Measurements from ENCODE around the gene FGF14.
"Not testable (repeated sequence)": the region's sequence is repeated elsewhere in the genome, so short reads cannot be mapped to it uniquely, and the experiment has no call there.

FGF14 gene

DNA sequence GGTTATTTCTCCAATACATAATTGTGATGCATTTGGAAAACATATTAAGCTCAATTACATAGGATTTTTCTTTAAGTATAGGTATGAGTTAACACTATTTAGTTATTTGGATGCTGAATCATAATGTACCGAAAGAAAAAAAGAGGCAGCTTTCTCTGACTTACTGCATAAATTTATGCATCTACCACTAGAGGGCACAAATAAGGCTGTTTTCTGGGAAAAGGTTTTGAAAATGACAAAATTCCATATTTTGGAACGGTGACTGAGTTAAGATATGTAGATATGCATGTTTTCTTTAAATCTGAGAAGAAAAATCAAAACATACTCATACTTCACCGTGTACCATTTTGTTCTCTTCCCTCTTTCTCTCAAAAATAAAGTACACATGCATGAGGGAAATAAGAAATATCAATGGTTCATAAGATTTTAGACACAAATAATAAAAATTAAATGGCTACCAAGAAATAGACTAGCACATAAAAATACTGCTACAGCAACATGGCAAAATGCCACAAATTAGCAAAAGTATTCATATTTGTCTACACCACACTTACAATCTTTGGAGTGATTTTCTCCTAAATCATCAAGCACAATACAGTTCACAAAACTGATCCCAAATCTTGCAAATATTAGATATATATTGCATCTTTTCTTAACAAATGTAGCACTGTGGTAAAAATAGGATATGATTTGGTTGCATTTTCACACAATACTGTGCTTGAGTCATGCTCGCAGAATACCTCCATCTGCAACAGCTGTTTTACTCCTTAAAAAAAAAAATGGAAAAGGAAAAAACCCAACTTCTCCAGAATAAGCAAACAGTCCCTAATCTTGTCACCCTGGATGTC lies 260.0 kb downstream of the FGF14 start:
- H3K9me3 ChIP-seq (ENCODE audit: insufficient read depth, low read depth, low read length), result no peaks in the 10 kb centered on the region
- no peaks in the 10 kb centered on the region for H3K36me3 ChIP-seq (ENCODE audit: insufficient read depth, low read depth, low read length)
- no peaks in the 10 kb centered on the region for H3K4me1 ChIP-seq (ENCODE audit: insufficient read depth, low read length)
- H3K27ac ChIP-seq (ENCODE audit: low read length), result no peak overlapping the region
- no peak overlapping the region for H3K9ac ChIP-seq (ENCODE audit: low read depth, low read length)
- no peaks in the 10 kb centered on the region for H3K27me3 ChIP-seq (ENCODE audit: insufficient read depth, low read length)
- H3K4me3 ChIP-seq (ENCODE audit: low read length), result no peak overlapping the region

DNA sequence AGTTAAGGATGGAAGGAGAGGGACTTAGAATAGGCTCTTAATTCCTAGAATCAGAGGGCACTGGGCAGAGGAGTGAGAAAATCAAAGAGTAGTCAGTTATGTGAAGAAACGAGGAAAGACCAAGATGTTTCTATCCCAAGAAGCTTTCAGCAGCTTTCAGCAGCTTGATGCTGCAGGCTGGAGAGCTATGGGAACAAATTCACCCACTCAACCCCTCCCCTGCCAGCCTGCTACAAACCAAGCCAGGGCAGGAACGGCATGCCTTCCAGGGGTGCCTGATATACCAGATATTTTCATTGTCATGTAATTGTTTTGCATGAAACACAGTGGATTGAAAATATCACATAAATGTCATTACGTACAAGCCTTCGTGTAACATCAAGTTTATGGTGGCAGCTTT lies 262.2 kb downstream of the FGF14 start:
- H3K27ac ChIP-seq (ENCODE audit: low read length), result no peak overlapping the region
- no peaks in the 10 kb centered on the region for H3K4me1 ChIP-seq (ENCODE audit: insufficient read depth, low read length)

DNA sequence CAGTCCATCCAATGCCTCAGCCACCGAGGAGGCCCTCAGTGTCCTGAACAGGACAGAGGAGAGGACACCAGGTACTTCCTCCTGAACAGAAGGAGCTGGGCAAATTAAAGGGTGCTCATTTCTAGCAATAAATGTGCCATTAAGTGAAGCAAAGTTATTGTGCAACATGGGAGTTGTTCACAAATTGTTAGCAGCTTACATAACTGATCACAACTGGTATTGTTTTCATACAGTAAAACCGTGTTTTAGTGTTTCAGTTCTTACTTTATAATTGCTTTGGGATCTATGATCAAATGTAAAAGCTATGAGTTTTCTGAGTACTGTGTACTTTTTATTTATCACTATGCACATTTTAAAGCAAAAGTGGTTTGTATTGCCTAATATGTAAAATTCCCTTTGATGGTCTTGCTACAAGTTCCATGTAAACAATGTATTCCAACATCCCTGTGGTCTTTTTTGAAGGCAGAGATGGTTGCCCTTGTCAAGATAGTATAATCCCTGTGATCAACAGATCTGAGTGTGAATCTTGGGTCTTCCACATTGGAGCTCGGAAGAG lies 263.1 kb downstream of the FGF14 start:
- Histone ChIP-seq H3K9ac (ENCODE audit: low read depth, low read length) (no peak overlapping the region), H3K27me3 (ENCODE audit: insufficient read depth, low read length) (no peaks in the 10 kb centered on the region), H3K9me3 (ENCODE audit: insufficient read depth, low read depth, low read length) (no peaks in the 10 kb centered on the region), H3K4me3 (ENCODE audit: low read length) (no peak overlapping the region), H3K4me1 (ENCODE audit: insufficient read depth, low read length) (no peaks in the 10 kb centered on the region), H3K27ac (ENCODE audit: low read length) (no peak overlapping the region), H3K36me3 (ENCODE audit: insufficient read depth, low read depth, low read length) (no peaks in the 10 kb centered on the region)

More for the DNA sequence above, 262.2 kb downstream of the FGF14 start:
- H3K36me3 ChIP-seq (ENCODE audit: insufficient read depth, low read depth, low read length), result no peaks in the 10 kb centered on the region
- no peaks in the 10 kb centered on the region for H3K27me3 ChIP-seq (ENCODE audit: insufficient read depth, low read length)
- no peaks in the 10 kb centered on the region for H3K9me3 ChIP-seq (ENCODE audit: insufficient read depth, low read depth, low read length)
- no peak overlapping the region for H3K9ac ChIP-seq (ENCODE audit: low read depth, low read length)
- no peak overlapping the region for H3K4me3 ChIP-seq (ENCODE audit: low read length)

DNA sequence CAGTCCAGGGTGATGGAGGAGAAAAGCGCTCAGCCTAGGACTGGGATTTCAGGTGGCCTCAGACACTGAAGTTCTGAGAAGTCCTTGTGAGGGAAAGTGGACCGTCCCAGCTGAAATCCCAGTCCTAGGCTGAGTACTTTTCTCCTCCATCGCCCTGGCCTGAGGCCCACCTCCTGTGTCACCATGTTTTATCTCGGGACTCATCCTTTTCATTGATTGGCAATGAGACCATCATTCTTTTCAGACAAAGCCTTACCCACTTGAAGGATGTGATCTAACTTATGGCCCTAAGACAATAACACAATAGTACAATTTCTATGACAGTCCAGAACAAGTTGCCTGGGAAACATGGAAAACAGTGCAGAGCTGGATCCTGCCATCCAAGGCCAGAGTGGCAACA lies 263.9 kb downstream of the FGF14 start:
- H3K27me3 ChIP-seq (ENCODE audit: insufficient read depth, low read length); H3K36me3 ChIP-seq (ENCODE audit: insufficient read depth, low read depth, low read length); H3K27ac ChIP-seq (ENCODE audit: low read length); H3K9ac ChIP-seq (ENCODE audit: low read depth, low read length); H3K9me3 ChIP-seq (ENCODE audit: insufficient read depth, low read depth, low read length); H3K4me3 ChIP-seq (ENCODE audit: low read length); H3K4me1 ChIP-seq (ENCODE audit: insufficient read depth, low read length): not testable (repeated sequence)

DNA sequence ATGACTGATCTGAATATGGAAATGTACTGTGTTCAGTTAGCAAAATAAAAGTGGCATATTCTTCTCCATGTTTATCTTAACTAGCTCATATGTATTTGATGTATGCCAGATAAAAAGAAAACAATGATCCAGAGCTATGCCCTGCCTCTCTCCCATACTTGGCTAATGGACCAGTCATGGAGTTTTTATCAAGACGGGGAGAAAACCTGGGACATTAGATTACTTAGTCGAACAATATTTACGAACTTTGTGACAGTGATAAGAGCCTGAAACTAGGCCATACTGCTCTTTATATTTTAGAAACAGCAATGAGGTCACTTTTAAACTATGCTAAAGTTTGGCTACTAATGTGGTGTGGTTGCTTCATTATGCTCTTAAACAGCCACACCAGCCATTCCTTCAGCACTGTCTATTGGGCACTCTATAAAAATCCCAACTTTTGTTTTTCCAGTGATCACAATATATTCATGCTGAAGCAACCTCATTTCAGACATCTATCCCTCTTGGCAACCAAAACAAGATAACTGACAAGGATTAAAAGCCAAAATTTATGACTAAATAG lies 265.0 kb downstream of the FGF14 start:
- H3K36me3 ChIP-seq (ENCODE audit: insufficient read depth, low read depth, low read length), result no peaks in the 10 kb centered on the region
- H3K4me1 ChIP-seq (ENCODE audit: insufficient read depth, low read length), result no peaks in the 10 kb centered on the region
- no peak overlapping the region for H3K4me3 ChIP-seq (ENCODE audit: low read length)
- no peaks in the 10 kb centered on the region for H3K27me3 ChIP-seq (ENCODE audit: insufficient read depth, low read length)
- no peaks in the 10 kb centered on the region for H3K9me3 ChIP-seq (ENCODE audit: insufficient read depth, low read depth, low read length)
- no peak overlapping the region for H3K27ac ChIP-seq (ENCODE audit: low read length)
- no peak overlapping the region for H3K9ac ChIP-seq (ENCODE audit: low read depth, low read length)

DNA sequence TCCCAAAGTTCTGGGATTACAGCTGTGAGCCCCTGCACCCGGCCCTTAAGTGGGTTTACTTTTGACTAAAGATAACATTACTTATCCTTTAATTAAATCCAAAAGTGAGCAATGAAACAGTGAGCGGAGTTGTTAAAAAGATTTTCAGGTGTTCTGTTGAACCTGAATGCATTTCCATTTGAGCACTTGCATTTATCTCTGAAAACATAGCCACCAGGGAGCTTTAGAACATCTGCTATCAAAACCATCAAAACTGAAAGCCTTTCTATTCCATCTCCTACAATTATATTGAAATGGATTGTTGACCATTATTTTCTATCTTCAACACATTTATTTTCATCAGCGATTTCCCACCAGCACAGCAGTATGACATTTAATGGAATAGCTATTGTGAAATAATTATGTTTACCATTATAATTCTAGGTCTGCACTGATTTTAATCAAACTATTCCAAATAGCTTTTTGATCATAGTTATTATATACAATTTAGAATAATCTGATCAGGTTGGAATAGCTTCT lies 269.0 kb downstream of the FGF14 start:
- Histone ChIP-seq H3K27ac (ENCODE audit: low read length) (no peak overlapping the region), H3K36me3 (ENCODE audit: insufficient read depth, low read depth, low read length) (no peaks in the 10 kb centered on the region), H3K9me3 (ENCODE audit: insufficient read depth, low read depth, low read length) (no peaks in the 10 kb centered on the region), H3K9ac (ENCODE audit: low read depth, low read length) (no peak overlapping the region), H3K4me1 (ENCODE audit: insufficient read depth, low read length) (no peaks in the 10 kb centered on the region), H3K4me3 (ENCODE audit: low read length) (no peak overlapping the region), H3K27me3 (ENCODE audit: insufficient read depth, low read length) (no peaks in the 10 kb centered on the region)

DNA sequence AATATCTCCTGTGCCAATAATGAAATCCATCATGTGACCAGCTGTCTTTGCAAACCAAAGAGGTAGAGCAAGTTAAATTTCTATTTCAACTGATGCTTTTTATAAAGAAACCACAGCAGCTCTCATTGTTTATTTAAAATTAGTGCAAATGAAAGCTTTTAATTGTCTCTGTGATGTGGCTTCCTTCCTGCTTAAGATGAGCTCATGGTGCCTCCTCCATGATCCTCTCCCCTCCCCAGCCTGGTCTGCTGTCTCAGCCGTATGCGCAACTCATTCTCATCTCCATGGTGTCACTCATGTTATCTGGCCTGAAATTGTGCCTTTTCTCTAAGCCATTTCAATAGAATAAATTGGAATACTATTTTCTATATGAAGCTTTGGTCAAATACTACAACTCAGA lies 270.6 kb downstream of the FGF14 start:
- H3K4me1 ChIP-seq (ENCODE audit: insufficient read depth, low read length), result no peaks in the 10 kb centered on the region
- no peaks in the 10 kb centered on the region for H3K36me3 ChIP-seq (ENCODE audit: insufficient read depth, low read depth, low read length)
- no peaks in the 10 kb centered on the region for H3K27me3 ChIP-seq (ENCODE audit: insufficient read depth, low read length)
- no peak overlapping the region for H3K27ac ChIP-seq (ENCODE audit: low read length)
- no peak overlapping the region for H3K9ac ChIP-seq (ENCODE audit: low read depth, low read length)
- no peak overlapping the region for H3K4me3 ChIP-seq (ENCODE audit: low read length)
- no peaks in the 10 kb centered on the region for H3K9me3 ChIP-seq (ENCODE audit: insufficient read depth, low read depth, low read length)

DNA sequence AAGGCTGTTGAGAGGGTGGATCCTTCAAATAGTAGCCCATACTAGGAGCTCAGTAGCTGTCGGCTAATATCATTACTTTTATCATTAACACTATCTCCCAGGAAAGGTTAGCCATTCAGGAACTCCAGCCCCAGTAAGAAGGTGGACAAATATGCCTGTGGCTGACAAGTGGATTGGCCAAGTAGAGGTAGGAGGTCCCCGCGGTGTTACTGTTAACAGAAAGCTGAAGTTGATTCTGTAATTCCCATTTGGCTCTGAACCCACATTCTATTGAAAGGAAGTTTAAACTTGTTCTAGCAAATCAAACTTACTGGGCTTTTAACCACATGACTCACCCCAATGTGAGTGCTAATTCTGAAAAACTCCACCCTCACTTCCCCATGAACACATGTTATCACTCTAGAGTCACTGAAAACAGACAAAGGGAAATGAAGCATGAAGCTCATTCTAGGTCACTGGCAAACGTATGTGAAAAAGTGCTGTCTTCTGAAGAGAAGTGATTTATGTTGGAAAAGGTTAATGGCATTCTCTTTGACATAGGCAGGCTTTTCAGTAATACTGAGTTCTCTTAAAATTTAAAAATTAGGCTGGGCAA lies 273.5 kb downstream of the FGF14 start:
- no peaks in the 10 kb centered on the region for H3K9me3 ChIP-seq (ENCODE audit: insufficient read depth, low read depth, low read length)
- no peak overlapping the region for H3K27ac ChIP-seq (ENCODE audit: low read length)
- H3K36me3 ChIP-seq (ENCODE audit: insufficient read depth, low read depth, low read length), result no peaks in the 10 kb centered on the region
- no peaks in the 10 kb centered on the region for H3K27me3 ChIP-seq (ENCODE audit: insufficient read depth, low read length)
- no peaks in the 10 kb centered on the region for H3K4me1 ChIP-seq (ENCODE audit: insufficient read depth, low read length)
- H3K9ac ChIP-seq (ENCODE audit: low read depth, low read length), result no peak overlapping the region
- H3K4me3 ChIP-seq (ENCODE audit: low read length), result no peak overlapping the region

DNA sequence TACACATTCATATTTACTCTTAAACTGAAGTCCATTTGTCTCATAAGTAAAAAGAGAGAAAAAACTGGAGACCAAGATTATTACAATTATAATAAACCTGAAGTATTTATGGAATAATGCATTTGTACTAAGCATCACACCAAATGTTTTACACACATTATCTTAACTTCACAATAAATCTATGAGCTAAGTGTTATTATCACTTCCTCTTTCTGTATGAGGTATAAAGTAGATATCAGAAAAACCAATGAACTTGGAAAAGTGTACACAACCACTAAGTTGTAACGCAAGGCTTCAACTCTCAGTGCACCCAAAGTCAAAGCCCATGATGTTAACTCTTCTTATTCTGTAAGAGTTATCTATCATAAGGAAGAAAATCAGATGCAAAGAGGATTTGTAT lies 274.7 kb downstream of the FGF14 start:
- H3K36me3 ChIP-seq (ENCODE audit: insufficient read depth, low read depth, low read length), result no peaks in the 10 kb centered on the region
- H3K9ac ChIP-seq (ENCODE audit: low read depth, low read length), result no peak overlapping the region
- H3K9me3 ChIP-seq (ENCODE audit: insufficient read depth, low read depth, low read length), result no peaks in the 10 kb centered on the region
- H3K4me3 ChIP-seq (ENCODE audit: low read length), result no peak overlapping the region
- H3K27ac ChIP-seq (ENCODE audit: low read length), result no peak overlapping the region
- H3K4me1 ChIP-seq (ENCODE audit: insufficient read depth, low read length), result no peaks in the 10 kb centered on the region
- H3K27me3 ChIP-seq (ENCODE audit: insufficient read depth, low read length), result no peaks in the 10 kb centered on the region

DNA sequence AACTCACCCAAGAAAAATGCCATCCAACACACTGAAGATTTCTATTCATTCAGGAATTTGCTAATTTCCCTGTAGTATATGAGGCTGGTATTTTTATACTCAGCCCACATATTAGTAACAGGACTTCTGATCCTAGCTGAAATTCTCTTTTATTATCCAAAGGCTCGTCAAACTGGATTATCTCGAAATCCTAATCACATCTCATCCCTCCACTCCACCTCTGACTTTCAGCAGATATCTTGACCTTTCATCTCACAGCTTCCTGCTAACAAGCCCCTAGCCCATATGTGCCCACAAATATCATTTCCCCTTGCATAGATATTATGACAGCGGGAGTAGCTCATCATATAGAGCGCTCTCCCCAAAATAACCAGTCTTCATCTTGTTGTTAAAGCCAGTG lies 279.7 kb downstream of the FGF14 start:
- Histone ChIP-seq H3K27me3 (ENCODE audit: insufficient read depth, low read length) (no peaks in the 10 kb centered on the region), H3K36me3 (ENCODE audit: insufficient read depth, low read depth, low read length) (no peaks in the 10 kb centered on the region), H3K4me3 (ENCODE audit: low read length) (no peak overlapping the region), H3K4me1 (ENCODE audit: insufficient read depth, low read length) (no peaks in the 10 kb centered on the region), H3K9ac (ENCODE audit: low read depth, low read length) (no peak overlapping the region), H3K27ac (ENCODE audit: low read length) (no peak overlapping the region), H3K9me3 (ENCODE audit: insufficient read depth, low read depth, low read length) (no peaks in the 10 kb centered on the region)

DNA sequence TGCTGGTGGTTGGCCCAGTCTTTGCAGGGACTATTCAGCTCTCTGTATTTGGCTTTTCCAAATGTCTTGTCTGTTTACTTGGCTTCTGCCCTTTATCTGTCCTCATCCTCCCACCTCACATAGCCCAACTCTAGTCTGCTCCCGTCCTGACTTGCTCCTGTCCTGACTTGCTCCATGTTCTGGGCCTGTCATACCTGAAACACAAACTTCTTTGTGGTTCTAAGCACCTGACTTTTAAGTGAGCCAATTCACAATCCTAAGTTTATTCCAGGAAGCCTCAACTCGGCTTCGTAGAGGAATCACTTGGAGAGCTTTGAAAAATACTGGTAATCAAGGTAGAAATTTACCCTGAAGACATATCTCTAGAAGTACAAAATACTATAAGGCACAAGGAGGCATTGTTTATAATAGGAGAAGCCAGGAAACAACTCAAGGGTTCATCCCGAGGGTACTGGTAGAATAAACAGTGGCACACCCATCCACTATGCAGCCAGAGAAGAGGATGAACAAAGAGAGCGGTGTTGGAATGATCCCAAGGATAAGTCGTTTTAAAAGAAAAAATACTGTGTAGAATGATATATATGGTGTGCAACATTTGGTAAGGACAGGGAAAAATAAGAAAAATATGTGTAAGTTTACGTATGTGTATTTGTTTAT lies 284.5 kb downstream of the FGF14 start:
- Histone ChIP-seq H3K9me3 (ENCODE audit: insufficient read depth, low read depth, low read length) (no peaks in the 10 kb centered on the region), H3K27ac (ENCODE audit: low read length) (no peak overlapping the region), H3K4me1 (ENCODE audit: insufficient read depth, low read length) (no peaks in the 10 kb centered on the region), H3K27me3 (ENCODE audit: insufficient read depth, low read length) (no peaks in the 10 kb centered on the region), H3K4me3 (ENCODE audit: low read length) (no peak overlapping the region), H3K9ac (ENCODE audit: low read depth, low read length) (no peak overlapping the region), H3K36me3 (ENCODE audit: insufficient read depth, low read depth, low read length) (no peaks in the 10 kb centered on the region)
